Thyroid gland (tissue), 4 donors: ENCODE measurements around the gene ANKRD39. TPM values are rescaled to one million over a fixed set of nuclear protein-coding genes. Genes with fewer than 3 reads are reported as not detected.

Source experiments
- DNase-seq, 2 donors: peaks; one replicate each; pipeline ENCODE4 v3.0.0-alpha.2; 2019
- H3K27ac ChIP-seq, 3 donors: fragments of 200-600 bp; sonication (generic); 1 replicate in 2 of 3; 2 replicates in 1 of 3; pipeline ENCODE4 v1.5.1; 2016 to 2019; ENCODE audit warnings: mild to moderate bottlenecking in 1 of 3, moderate library complexity in 1 of 3
- H3K27me3 ChIP-seq: fragments of 200-600 bp; sonication (generic); one replicate; pipeline ENCODE4 v1.5.1; 2019
- H3K36me3 ChIP-seq, 2 donors: fragments of 200-600 bp; sonication (generic); one replicate each; pipeline ENCODE4 v1.5.1; 2016 to 2019
- H3K4me1 ChIP-seq, 2 donors: fragments of 200-600 bp; sonication (generic); one replicate each; pipeline ENCODE4 v1.5.1; 2017 to 2019
- H3K4me3 ChIP-seq, 3 donors: fragments of 200-600 bp; sonication (generic); replicated peaks in 1 of 3; 1 replicate in 2 of 3; 2 replicates in 1 of 3; pipeline ENCODE4 v1.5.1; 2016; ENCODE audit warnings: mild to moderate bottlenecking in 1 of 3
- H3K9me3 ChIP-seq: fragments of 200-600 bp; sonication (generic); one replicate; pipeline ENCODE4 v1.5.1; 2017
- POLR2A ChIP-seq, 2 donors: fragments of 450-650 bp; IDR thresholded peaks; one replicate each; pipeline ENCODE4 v1.6.1; 2017; ENCODE audit warnings: antibody characterized with exemption in 2 of 2, mild to moderate bottlenecking in 2 of 2, moderate library complexity in 1 of 2
- WGBS, 2 donors: methylation state at CpG; one replicate each; pipeline ENCODE4 v1.1.5; 2017; 5-methylcytosine and 5-hydroxymethylcytosine counted together
- intact Hi-C: fragments of 100-400 bp; cut with DNase I; formaldehyde crosslinking; loops from one replicate; pipeline ENCODE4 v1.15.1; 2023
- total RNA-seq, 4 donors: library from RNA; depleted of rRNA; stranded (reverse); fragments of >200 nt; gene quantifications; one replicate each; pipeline ENCODE4 v1.2.3, GENCODE V29; 2016
- TF ChIP-seq, protein P1 (sequence below), 6 experiments: fragments of 200-600 bp in 3 of 6; fragments of 450-650 bp in 3 of 6; sonication (generic) in 3 of 6; IDR thresholded peaks; one replicate each; pipeline ENCODE4 v1.5.1; 2016 to 2019; ENCODE audit warnings: antibody characterized with exemption in 6 of 6, mild to moderate bottlenecking in 2 of 6, inconsistent platforms in 1 of 6, moderate library complexity in 1 of 6

ANKRD39 gene
- total RNA-seq, 4 donors from 2014 or later = 11.6 to 25.7 (median 14.1) TPM

DNA sequence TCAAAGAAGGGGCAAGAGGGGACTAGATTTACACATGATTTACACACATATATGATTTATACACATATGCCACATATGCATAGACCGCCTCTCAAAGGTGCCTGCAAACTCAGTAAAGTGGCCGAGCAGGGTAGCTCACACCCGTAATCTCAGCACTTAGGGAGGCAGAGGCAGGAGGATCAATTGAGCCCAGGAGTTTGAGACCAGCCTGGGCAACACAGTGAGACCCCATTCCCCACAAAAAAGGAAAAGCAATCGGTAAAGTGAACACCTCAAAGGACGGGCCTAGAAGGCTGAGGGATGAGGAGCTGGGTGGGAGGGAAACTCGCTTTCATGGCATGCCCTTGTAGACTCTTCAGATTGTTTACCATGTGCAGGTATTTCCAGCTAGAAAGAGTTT, 5.1 kb downstream of the ANKRD39 start:
- WGBS, 2 donors = 97 to 98% methylated on average over 6 of the region's 6 CpGs
- no peaks in the 10 kb centered on the region for H3K9me3 ChIP-seq
- H3K27ac ChIP-seq = no peak overlapping the region
- H3K4me3 ChIP-seq = no peak overlapping the region
- no peaks in the 10 kb centered on the region for H3K27me3 ChIP-seq
- DNase-seq = no peak
- peaks cover 16 to 23% of the 10 kb centered on the region in 2 donors for H3K36me3 ChIP-seq
- intact Hi-C loops = no loop called here
- peaks cover 8 to 10% of the 10 kb centered on the region in 2 donors for H3K4me1 ChIP-seq
- TF ChIP-seq POLR2A (IDR thresholded peaks at IDR 0.05) = no peak
- TF ChIP-seq, protein P1, sequence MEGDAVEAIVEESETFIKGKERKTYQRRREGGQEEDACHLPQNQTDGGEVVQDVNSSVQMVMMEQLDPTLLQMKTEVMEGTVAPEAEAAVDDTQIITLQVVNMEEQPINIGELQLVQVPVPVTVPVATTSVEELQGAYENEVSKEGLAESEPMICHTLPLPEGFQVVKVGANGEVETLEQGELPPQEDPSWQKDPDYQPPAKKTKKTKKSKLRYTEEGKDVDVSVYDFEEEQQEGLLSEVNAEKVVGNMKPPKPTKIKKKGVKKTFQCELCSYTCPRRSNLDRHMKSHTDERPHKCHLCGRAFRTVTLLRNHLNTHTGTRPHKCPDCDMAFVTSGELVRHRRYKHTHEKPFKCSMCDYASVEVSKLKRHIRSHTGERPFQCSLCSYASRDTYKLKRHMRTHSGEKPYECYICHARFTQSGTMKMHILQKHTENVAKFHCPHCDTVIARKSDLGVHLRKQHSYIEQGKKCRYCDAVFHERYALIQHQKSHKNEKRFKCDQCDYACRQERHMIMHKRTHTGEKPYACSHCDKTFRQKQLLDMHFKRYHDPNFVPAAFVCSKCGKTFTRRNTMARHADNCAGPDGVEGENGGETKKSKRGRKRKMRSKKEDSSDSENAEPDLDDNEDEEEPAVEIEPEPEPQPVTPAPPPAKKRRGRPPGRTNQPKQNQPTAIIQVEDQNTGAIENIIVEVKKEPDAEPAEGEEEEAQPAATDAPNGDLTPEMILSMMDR (IDR thresholded peaks at IDR 0.05) = no peak

DNA sequence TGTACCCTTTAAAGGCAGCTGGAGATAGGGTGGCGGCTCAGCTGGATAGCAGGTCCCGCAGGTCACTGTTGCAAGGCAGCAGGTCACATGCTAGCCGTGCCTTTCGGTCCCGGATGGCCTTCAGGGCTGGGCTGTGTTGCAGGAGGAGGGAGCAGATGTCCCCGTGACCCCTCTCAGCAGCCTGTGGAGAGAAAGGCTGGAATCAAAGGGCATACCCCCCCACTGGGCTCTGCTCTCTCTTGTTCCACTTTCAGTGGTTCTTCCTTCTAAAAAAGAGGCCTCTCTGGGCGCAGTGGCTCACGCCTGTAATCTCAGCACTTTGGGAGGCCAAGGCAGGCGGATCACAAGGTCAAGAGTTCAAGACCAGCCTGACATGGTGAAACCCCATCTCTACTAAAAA, 9.6 kb downstream of the ANKRD39 start:
- TF ChIP-seq POLR2A (IDR thresholded peaks at IDR 0.05) = no peak
- TF ChIP-seq, protein P1 (IDR thresholded peaks at IDR 0.05) = no peak
- no peak for DNase-seq
- Histone ChIP-seq H3K27me3 (no peaks in the 10 kb centered on the region), H3K27ac (no peak overlapping the region), H3K36me3 (peaks cover 16 to 20% of the 10 kb centered on the region in 2 donors), H3K9me3 (no peaks in the 10 kb centered on the region), H3K4me3 (no peak overlapping the region), H3K4me1 (no peaks in the 10 kb centered on the region)
- intact Hi-C loops = no loop called here
- 88 to 100% methylated on average over 3 to 9 of the region's 9 CpGs for WGBS, 2 donors

DNA sequence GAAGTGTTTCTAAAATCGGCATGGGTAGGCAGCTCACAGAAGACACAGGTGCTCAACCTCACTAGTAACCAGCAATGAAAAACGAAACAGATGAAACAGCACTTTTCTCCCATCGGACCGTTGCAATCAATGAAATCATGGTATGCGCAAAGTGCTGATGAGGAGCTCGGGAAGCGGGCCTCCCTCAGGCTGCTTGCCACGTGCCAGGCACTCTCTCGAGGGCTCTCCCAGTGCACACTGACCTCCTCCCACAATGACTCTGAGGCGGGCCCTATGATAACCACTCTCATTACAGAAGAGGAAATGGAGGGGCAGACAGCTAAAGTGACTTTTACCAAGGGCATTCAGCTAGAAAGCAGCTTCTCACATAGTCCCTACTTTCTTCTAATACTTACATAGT, 10.2 kb downstream of the ANKRD39 start:
- no peaks in the 10 kb centered on the region for H3K27me3 ChIP-seq
- no peak overlapping the region for H3K4me3 ChIP-seq
- no peaks in the 10 kb centered on the region for H3K4me1 ChIP-seq
- no peaks in the 10 kb centered on the region for H3K9me3 ChIP-seq
- no peak for TF ChIP-seq POLR2A (IDR thresholded peaks at IDR 0.05)
- TF ChIP-seq, protein P1 (IDR thresholded peaks at IDR 0.05) = no peak
- H3K27ac ChIP-seq = no peak overlapping the region
- DNase-seq = no peak
- peaks cover 13 to 16% of the 10 kb centered on the region in 2 donors for H3K36me3 ChIP-seq
- 81% methylated on average over 10 of the region's 10 CpGs for WGBS, 2 donors
- intact Hi-C loops = no loop called here

DNA sequence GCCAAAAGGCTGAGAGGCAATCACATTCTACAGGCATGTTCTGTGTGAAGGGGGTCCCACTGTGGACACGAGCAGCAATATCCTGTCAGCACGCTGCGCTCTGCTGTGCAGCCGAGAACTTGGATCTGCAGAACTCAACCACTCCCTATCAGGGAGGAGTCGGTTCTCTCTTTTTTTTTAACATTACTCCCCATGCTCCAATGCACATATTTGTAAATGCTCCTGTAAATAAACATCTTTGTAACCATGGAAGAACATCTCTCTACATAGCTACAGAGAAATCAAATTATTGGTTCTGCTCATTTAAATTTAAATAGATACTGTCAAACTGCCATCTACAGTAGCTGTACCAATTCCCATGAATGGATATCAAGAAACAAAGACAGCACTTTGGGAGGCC, 11.0 kb downstream of the ANKRD39 start:
- intact Hi-C loops = no loop called here
- peaks cover 11 to 15% of the 10 kb centered on the region in 2 donors for H3K36me3 ChIP-seq
- 95 to 97% methylated on average over 5 of the region's 5 CpGs for WGBS, 2 donors

DNA sequence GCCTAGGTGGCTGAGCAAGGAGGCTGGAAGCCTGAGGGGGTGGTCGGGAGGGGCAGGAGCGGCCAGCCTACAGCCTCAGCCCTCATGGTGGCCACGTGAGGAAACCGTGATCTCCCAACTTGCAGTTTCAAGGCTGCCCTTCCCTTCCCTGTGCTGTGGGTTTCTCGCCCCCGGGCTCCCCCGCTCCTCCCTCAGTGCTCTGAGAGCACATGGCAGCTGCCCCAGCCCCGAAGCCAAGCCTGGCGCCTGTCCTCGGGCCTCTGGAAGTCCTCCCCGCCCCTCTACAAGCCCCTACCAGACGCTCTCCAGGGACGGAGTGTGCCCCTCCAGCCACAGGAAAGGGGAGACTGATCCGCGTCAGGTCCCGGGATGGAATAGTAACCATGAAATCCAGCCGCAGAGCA, 13.4 kb downstream of the ANKRD39 start:
- Histone ChIP-seq H3K36me3 (peaks cover 5% of the 10 kb centered on the region in 2 donors), H3K27ac (no peak overlapping the region), H3K27me3 (no peaks in the 10 kb centered on the region), H3K4me1 (peaks cover 0 to 3% of the 10 kb centered on the region in 2 donors), H3K9me3 (no peaks in the 10 kb centered on the region), H3K4me3 (no peak overlapping the region)
- 82 to 92% methylated on average over 12 to 17 of the region's 17 CpGs for WGBS, 2 donors
- TF ChIP-seq, protein P1 (IDR thresholded peaks at IDR 0.05) = no peak
- no peak for TF ChIP-seq POLR2A (IDR thresholded peaks at IDR 0.05)
- no peak for DNase-seq
- intact Hi-C loops = no loop called here

More for the DNA sequence above, 11.0 kb downstream of the ANKRD39 start:
- H3K27ac ChIP-seq = no peak overlapping the region
- H3K27me3 ChIP-seq = no peaks in the 10 kb centered on the region
- H3K4me1 ChIP-seq = no peaks in the 10 kb centered on the region
- no peaks in the 10 kb centered on the region for H3K9me3 ChIP-seq
- TF ChIP-seq, protein P1 (IDR thresholded peaks at IDR 0.05) = no peak
- TF ChIP-seq POLR2A (IDR thresholded peaks at IDR 0.05) = no peak
- no peak for DNase-seq
- no peak overlapping the region for H3K4me3 ChIP-seq
